ENCODE data around the gene AKT3. TPM values are rescaled to one million over a fixed set of nuclear protein-coding genes. Genes with fewer than 3 reads are reported as not detected.
"Not testable (repeated sequence)": the region's sequence is repeated elsewhere in the genome, so short reads cannot be mapped to it uniquely, and the experiment has no call there.

Gene AKT3
- total RNA-seq, 4 donors from 2014 or later: 2.0 to 32.2 (median 9.3) TPM

- Histone ChIP-seq H3K27ac (no peak overlapping the region), H3K4me1 (no peaks in the 10 kb centered on the region), H3K9me3 (no peaks in the 10 kb centered on the region), H3K27me3 (no peaks in the 10 kb centered on the region), H3K36me3 (no peaks in the 10 kb centered on the region), H3K4me3 (no peak overlapping the region)
- no peak for DNase-seq
- intact Hi-C loops (cut with DNase I): no loop called here
- TF ChIP-seq, protein P1, sequence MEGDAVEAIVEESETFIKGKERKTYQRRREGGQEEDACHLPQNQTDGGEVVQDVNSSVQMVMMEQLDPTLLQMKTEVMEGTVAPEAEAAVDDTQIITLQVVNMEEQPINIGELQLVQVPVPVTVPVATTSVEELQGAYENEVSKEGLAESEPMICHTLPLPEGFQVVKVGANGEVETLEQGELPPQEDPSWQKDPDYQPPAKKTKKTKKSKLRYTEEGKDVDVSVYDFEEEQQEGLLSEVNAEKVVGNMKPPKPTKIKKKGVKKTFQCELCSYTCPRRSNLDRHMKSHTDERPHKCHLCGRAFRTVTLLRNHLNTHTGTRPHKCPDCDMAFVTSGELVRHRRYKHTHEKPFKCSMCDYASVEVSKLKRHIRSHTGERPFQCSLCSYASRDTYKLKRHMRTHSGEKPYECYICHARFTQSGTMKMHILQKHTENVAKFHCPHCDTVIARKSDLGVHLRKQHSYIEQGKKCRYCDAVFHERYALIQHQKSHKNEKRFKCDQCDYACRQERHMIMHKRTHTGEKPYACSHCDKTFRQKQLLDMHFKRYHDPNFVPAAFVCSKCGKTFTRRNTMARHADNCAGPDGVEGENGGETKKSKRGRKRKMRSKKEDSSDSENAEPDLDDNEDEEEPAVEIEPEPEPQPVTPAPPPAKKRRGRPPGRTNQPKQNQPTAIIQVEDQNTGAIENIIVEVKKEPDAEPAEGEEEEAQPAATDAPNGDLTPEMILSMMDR (IDR thresholded peaks at IDR 0.05): no peak
- TF ChIP-seq POLR2A (IDR thresholded peaks at IDR 0.05): no peak
- 15 to 50% methylated on average over 1 of the region's 1 CpG for WGBS, 2 donors
These were observed 35.8 kb upstream of the AKT3 start for GRCh38 chr1:243885806-243886205.

- TF ChIP-seq, protein P1 (IDR thresholded peaks at IDR 0.05): no peak
- no peak for TF ChIP-seq POLR2A (IDR thresholded peaks at IDR 0.05)
- H3K27me3 ChIP-seq: no peaks in the 10 kb centered on the region
- DNase-seq: no peak
- H3K27ac ChIP-seq: no peak overlapping the region
- intact Hi-C loops (cut with DNase I): no loop called here
- 66 to 68% methylated on average over 5 of the region's 5 CpGs for WGBS, 2 donors
- no peaks in the 10 kb centered on the region for H3K36me3 ChIP-seq
- H3K4me3 ChIP-seq: no peak overlapping the region
- H3K4me1 ChIP-seq: no peaks in the 10 kb centered on the region
- H3K9me3 ChIP-seq: no peaks in the 10 kb centered on the region
These were observed 34.6 kb upstream of the AKT3 start for GRCh38 chr1:243884603-243885002.

- no peak for TF ChIP-seq POLR2A (IDR thresholded peaks at IDR 0.05)
- TF ChIP-seq, protein P1 (IDR thresholded peaks at IDR 0.05): no peak
- 77 to 80% methylated on average over 1 to 2 of the region's 2 CpGs for WGBS, 2 donors
- intact Hi-C loops (cut with DNase I): no loop called here
These were observed 33.5 kb upstream of the AKT3 start for GRCh38 chr1:243883551-243883950.

DNA sequence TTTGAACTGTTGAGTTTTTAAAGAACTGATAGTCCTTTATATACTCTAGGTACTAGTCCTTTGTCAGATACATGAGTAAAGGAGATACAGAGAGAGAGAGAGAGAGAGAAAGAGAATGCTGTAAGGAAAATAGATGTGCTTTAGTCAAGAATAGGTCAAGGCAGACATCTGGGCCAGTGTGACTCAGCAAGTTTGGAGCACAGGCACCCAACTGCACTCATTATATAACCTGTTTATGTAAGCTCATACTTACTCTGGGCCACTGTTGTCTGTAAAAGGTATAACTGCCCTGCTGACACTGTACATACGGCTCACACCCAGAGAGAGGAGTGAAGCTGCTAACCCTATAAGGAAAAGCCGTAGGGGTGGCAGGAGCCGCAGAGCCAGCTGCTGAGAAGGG is 32.2 kb upstream of the AKT3 start:
- H3K9me3 ChIP-seq: no peaks in the 10 kb centered on the region
- TF ChIP-seq, protein P1 (IDR thresholded peaks at IDR 0.05): no peak
- no peak for TF ChIP-seq POLR2A (IDR thresholded peaks at IDR 0.05)
- 83 to 100% methylated on average over 2 to 3 of the region's 3 CpGs for WGBS, 2 donors
- no peaks in the 10 kb centered on the region for H3K27me3 ChIP-seq
- no peak overlapping the region for H3K27ac ChIP-seq
- intact Hi-C loops (cut with DNase I): no loop called here
- no peak overlapping the region for H3K4me3 ChIP-seq
- no peaks in the 10 kb centered on the region for H3K4me1 ChIP-seq
- no peaks in the 10 kb centered on the region for H3K36me3 ChIP-seq
- DNase-seq: no peak

More at GRCh38 chr1:243883551-243883950, 33.5 kb upstream of the AKT3 start:
- no peak for DNase-seq
- H3K9me3 ChIP-seq: no peaks in the 10 kb centered on the region
- H3K36me3 ChIP-seq: no peaks in the 10 kb centered on the region
- no peaks in the 10 kb centered on the region for H3K4me1 ChIP-seq
- no peak overlapping the region for H3K4me3 ChIP-seq
- H3K27ac ChIP-seq: no peak overlapping the region
- no peaks in the 10 kb centered on the region for H3K27me3 ChIP-seq

- intact Hi-C loops (cut with DNase I); H3K27ac ChIP-seq; H3K27me3 ChIP-seq; H3K36me3 ChIP-seq; H3K4me1 ChIP-seq; H3K9me3 ChIP-seq; H3K4me3 ChIP-seq; DNase-seq: not testable (repeated sequence)
- WGBS, 2 donors: 66 to 90% methylated on average over 3 of the region's 3 CpGs
These were observed 27.0 kb upstream of the AKT3 start for GRCh38 chr1:243877058-243877457.

All from esophagus squamous epithelium (tissue), 5 donors.